ENCODE data around the gene DBR1.

The DBR1 gene

GRCh38 chr3:138174421-138175131, at the start of gene DBR1:
TSS of gene DBR1 (minus strand) at chr3:138174921. CDS start at chr3:138174795, 126 bp downstream.
- peak in 53 of 56 donors; percentile 5 to 73 (median 47) for DNase-seq

- no peak for DNase-seq
Observed at GRCh38 chr3:138222942-138223287, 48.2 kb upstream of the DBR1 start.

- no peak for DNase-seq
Observed at GRCh38 chr3:138222131-138222941, 47.6 kb upstream of the DBR1 start.

- DNase-seq: no peak
Observed at GRCh38 chr3:138220788-138221187, 46.1 kb upstream of the DBR1 start.

GRCh38 chr3:138220242-138220641, 45.5 kb upstream of the DBR1 start:
- no peak for DNase-seq

GRCh38 chr3:138219255-138219654, 44.5 kb upstream of the DBR1 start:
- no peak for DNase-seq

- no peak for DNase-seq
Observed at GRCh38 chr3:138213398-138214085, 38.8 kb upstream of the DBR1 start.

GRCh38 chr3:138210528-138210927, 35.8 kb upstream of the DBR1 start:
- DNase-seq: no peak

GRCh38 chr3:138206196-138206595, 31.5 kb upstream of the DBR1 start:
- no peak for DNase-seq

- DNase-seq: no peak
Observed at GRCh38 chr3:138205527-138205926, 30.8 kb upstream of the DBR1 start.

GRCh38 chr3:138203938-138204337, 29.2 kb upstream of the DBR1 start:
- DNase-seq: no peak

- DNase-seq: no peak
Observed at GRCh38 chr3:138202945-138203701, 28.4 kb upstream of the DBR1 start.

GRCh38 chr3:138200424-138200823, 25.7 kb upstream of the DBR1 start:
- no peak for DNase-seq

GRCh38 chr3:138199851-138200250, 25.1 kb upstream of the DBR1 start:
- DNase-seq: no peak

- DNase-seq: no peak
Observed at GRCh38 chr3:138197524-138197923, 22.8 kb upstream of the DBR1 start.

GRCh38 chr3:138197058-138197457, 22.3 kb upstream of the DBR1 start:
- DNase-seq: peak in 10 of 56 donors; percentile 1 to 32 (median 4)

GRCh38 chr3:138196023-138196422, 21.3 kb upstream of the DBR1 start:
- DNase-seq: no peak

- no peak for DNase-seq
Observed at GRCh38 chr3:138195481-138195880, 20.8 kb upstream of the DBR1 start.

- peak in 2 of 56 donors; percentile 52 for DNase-seq
Observed at GRCh38 chr3:138188013-138188730, 13.5 kb upstream of the DBR1 start.

GRCh38 chr3:138187296-138188012, 12.7 kb upstream of the DBR1 start, which contains the start of gene ARMC8:
TSS of gene ARMC8 (plus strand) at chr3:138187301. CDS start at chr3:138187555, 254 bp downstream.
- peak; percentile 42 to 97 (median 82) for DNase-seq

Data from amygdala (tissue), 56 donors.